ENCODE data around the gene CCNI.
"Not testable (repeated sequence)": the region's sequence is repeated elsewhere in the genome, so short reads cannot be mapped to it uniquely, and the experiment has no call there.

CCNI gene

DNA sequence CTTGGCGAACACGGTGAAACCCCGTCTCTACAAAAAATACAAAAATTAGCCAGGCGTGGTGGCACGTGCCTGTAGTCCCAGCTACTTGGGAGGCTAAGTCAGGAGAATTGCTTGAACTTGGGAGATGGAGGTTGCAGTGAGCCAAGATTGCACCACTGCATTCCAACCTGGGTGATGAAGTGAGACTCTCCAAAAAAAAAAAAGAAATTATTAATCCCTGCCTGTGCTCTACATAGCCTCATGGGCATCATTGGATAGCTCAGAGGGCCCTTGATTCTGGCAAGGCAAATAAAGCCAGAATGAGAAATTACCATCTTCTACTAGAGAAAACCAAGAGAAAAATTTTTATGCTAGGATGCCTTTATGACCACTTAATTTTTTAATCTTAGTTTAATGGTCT is 38.6 kb downstream of the CCNI start:
- not testable (repeated sequence) for H3K4me3 ChIP-seq (ENCODE audit: low read depth in 1 of 2, low read length in 2 of 2); H3K27me3 ChIP-seq (ENCODE audit: low read depth, low read length); H3K27ac ChIP-seq (ENCODE audit: low read length); H3K4me1 ChIP-seq (ENCODE audit: control insufficient read depth in 1 of 2, insufficient read depth in 2 of 2, low read length in 2 of 2); H3K9me3 ChIP-seq (ENCODE audit: control insufficient read depth in 1 of 2, low read length in 2 of 2)
- H3K36me3 ChIP-seq (ENCODE audit: control insufficient read depth in 1 of 2, insufficient read depth in 2 of 2, low read length in 2 of 2) = peaks cover 20 to 41% of the 10 kb centered on the region in 2 donors

DNA sequence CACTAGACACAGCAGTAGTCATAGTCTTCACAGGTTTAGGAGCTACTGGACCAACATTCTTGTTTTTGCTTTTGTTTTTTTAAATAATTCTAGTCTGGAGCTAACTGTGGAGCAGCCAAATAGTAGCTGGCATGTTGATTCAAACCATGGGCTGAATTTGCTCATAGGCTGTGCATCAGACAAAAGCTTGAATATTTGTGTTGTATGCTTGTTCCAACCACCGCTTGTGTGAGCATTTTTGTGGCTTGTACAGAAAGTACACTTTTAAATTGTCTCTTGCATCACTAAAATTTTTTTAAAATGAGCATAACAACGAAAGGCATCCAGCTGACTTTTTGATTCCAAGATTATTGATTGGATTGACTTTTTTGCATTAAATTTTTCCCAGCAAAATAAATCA is 39.6 kb downstream of the CCNI start:
- Histone ChIP-seq H3K27me3 (ENCODE audit: low read depth, low read length) (no peaks in the 10 kb centered on the region), H3K4me1 (ENCODE audit: control insufficient read depth in 1 of 2, insufficient read depth in 2 of 2, low read length in 2 of 2) (no peaks in the 10 kb centered on the region), H3K4me3 (ENCODE audit: low read depth in 1 of 2, low read length in 2 of 2) (no peak overlapping the region), H3K9me3 (ENCODE audit: control insufficient read depth in 1 of 2, low read length in 2 of 2) (no peaks in the 10 kb centered on the region), H3K27ac (ENCODE audit: low read length) (no peak overlapping the region), H3K36me3 (ENCODE audit: control insufficient read depth in 1 of 2, insufficient read depth in 2 of 2, low read length in 2 of 2) (peaks cover 26 to 49% of the 10 kb centered on the region in 2 donors)

DNA sequence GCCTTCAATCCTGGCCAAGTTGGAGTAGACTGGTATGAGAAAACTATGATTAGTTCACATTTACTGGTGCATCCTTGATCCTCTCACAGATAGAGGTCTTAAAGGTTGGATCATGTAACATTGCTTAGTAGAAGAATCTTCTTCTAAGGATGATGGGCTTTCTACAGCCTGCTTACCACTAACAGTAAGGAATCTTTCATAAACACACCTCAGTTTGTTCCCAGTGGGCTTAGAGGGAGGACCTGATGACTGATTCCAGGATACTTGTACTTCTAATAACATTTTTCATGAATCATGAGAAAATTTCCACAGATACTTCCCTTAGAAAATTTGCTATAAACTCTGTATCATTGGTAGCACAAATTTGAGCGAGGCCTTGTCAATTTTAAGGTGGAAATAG is 40.6 kb downstream of the CCNI start:
- Histone ChIP-seq H3K4me1 (ENCODE audit: control insufficient read depth in 1 of 2, insufficient read depth in 2 of 2, low read length in 2 of 2) (no peaks in the 10 kb centered on the region), H3K9me3 (ENCODE audit: control insufficient read depth in 1 of 2, low read length in 2 of 2) (no peaks in the 10 kb centered on the region), H3K4me3 (ENCODE audit: low read depth in 1 of 2, low read length in 2 of 2) (no peak overlapping the region), H3K27me3 (ENCODE audit: low read depth, low read length) (no peaks in the 10 kb centered on the region), H3K36me3 (ENCODE audit: control insufficient read depth in 1 of 2, insufficient read depth in 2 of 2, low read length in 2 of 2) (peaks cover 32 to 51% of the 10 kb centered on the region in 2 donors), H3K27ac (ENCODE audit: low read length) (no peak overlapping the region)

DNA sequence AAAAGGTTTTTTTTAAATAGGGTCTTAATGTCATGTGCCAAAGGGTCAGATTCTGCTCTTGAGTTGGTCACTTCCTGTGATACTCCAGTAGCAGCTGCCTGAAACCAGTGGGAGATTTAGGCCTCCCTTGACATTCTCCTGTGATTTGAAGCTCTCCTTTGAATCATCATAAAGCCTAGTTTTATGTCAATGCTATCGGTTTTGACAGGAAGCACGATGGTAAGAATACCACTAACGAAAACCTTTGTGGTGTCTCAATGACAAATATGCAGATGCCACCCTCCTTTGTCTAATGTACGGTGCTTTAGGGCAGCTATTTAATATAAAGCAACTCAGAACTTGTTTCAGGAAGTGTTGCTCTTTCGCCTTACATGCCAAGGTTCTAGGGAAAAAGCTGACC is 44.2 kb downstream of the CCNI start:
- H3K36me3 ChIP-seq (ENCODE audit: control insufficient read depth in 1 of 2, insufficient read depth in 2 of 2, low read length in 2 of 2) = peaks cover 44 to 60% of the 10 kb centered on the region in 2 donors
- no peak overlapping the region for H3K27ac ChIP-seq (ENCODE audit: low read length)
- H3K9me3 ChIP-seq (ENCODE audit: control insufficient read depth in 1 of 2, low read length in 2 of 2) = no peaks in the 10 kb centered on the region
- no peaks in the 10 kb centered on the region for H3K27me3 ChIP-seq (ENCODE audit: low read depth, low read length)
- H3K4me3 ChIP-seq (ENCODE audit: low read depth in 1 of 2, low read length in 2 of 2) = no peak overlapping the region
- H3K4me1 ChIP-seq (ENCODE audit: control insufficient read depth in 1 of 2, insufficient read depth in 2 of 2, low read length in 2 of 2) = no peaks in the 10 kb centered on the region

DNA sequence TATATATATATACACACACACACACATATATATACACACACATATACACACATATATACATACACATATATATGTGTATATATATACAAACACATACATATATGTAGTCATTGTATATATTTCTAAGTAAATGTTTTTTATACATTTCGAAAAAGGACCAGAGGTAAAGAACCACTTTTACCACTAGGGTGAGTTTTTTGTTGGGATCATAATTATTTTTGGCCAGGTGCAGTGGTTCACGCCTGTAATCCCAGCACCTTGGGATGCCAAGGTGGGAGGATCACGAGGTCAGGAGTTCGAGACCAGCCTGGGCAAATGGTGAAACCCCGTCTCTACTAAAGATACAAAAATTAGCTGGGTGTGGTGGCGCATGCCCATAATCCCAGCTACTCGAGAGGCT is 46.0 kb downstream of the CCNI start:
- H3K27me3 ChIP-seq (ENCODE audit: low read depth, low read length); H3K4me1 ChIP-seq (ENCODE audit: control insufficient read depth in 1 of 2, insufficient read depth in 2 of 2, low read length in 2 of 2); H3K9me3 ChIP-seq (ENCODE audit: control insufficient read depth in 1 of 2, low read length in 2 of 2); H3K27ac ChIP-seq (ENCODE audit: low read length); H3K4me3 ChIP-seq (ENCODE audit: low read depth in 1 of 2, low read length in 2 of 2): not testable (repeated sequence)
- peaks cover 41 to 48% of the 10 kb centered on the region in 2 donors for H3K36me3 ChIP-seq (ENCODE audit: control insufficient read depth in 1 of 2, insufficient read depth in 2 of 2, low read length in 2 of 2)

DNA sequence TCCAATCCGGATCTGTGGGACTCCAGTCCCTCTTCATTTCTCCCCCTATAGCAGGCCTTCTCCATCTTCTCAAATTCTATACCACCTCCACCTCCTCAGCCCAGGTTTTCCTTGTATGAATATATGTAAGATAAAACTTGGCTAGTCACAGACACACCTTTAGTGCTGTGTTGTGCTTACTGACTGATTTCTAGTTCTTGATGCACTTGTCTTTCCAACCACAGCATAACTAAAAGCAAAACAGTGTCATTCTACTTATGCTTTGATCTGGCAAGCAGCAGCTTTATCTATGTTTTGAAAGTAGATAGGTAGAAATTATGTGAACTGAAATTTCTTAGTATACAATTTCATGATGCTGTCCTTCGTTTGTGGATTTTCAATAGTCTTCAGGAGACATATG is 47.5 kb downstream of the CCNI start:
- Histone ChIP-seq H3K27me3 (ENCODE audit: low read depth, low read length) (no peaks in the 10 kb centered on the region), H3K36me3 (ENCODE audit: control insufficient read depth in 1 of 2, insufficient read depth in 2 of 2, low read length in 2 of 2) (peaks cover 49 to 55% of the 10 kb centered on the region in 2 donors), H3K4me1 (ENCODE audit: control insufficient read depth in 1 of 2, insufficient read depth in 2 of 2, low read length in 2 of 2) (no peaks in the 10 kb centered on the region), H3K9me3 (ENCODE audit: control insufficient read depth in 1 of 2, low read length in 2 of 2) (no peaks in the 10 kb centered on the region), H3K4me3 (ENCODE audit: low read depth in 1 of 2, low read length in 2 of 2) (no peak overlapping the region), H3K27ac (ENCODE audit: low read length) (no peak overlapping the region)

DNA sequence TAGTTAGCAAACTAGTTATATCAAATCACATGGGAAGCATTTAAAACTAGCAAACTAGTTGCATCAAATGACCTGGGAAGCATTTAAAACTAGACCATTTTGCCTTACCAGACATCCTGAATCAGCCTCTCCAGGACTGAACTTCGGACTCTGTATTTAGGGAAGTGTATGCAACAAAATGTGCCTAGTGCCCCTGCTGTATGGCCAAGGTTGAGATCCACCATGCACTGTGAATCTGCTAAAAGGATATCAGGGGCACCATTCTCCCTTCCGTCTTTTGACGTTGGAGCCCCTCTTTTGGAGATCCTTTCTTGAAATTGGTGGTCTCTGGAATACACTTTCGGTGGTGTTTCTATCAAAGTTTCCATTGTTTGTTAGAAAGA is 49.5 kb downstream of the CCNI start:
- Histone ChIP-seq H3K9me3 (ENCODE audit: control insufficient read depth in 1 of 2, low read length in 2 of 2) (no peaks in the 10 kb centered on the region), H3K36me3 (ENCODE audit: control insufficient read depth in 1 of 2, insufficient read depth in 2 of 2, low read length in 2 of 2) (peaks cover 42 to 44% of the 10 kb centered on the region in 2 donors), H3K27me3 (ENCODE audit: low read depth, low read length) (no peaks in the 10 kb centered on the region), H3K27ac (ENCODE audit: low read length) (no peak overlapping the region), H3K4me1 (ENCODE audit: control insufficient read depth in 1 of 2, insufficient read depth in 2 of 2, low read length in 2 of 2) (no peaks in the 10 kb centered on the region), H3K4me3 (ENCODE audit: low read depth in 1 of 2, low read length in 2 of 2) (no peak overlapping the region)

DNA sequence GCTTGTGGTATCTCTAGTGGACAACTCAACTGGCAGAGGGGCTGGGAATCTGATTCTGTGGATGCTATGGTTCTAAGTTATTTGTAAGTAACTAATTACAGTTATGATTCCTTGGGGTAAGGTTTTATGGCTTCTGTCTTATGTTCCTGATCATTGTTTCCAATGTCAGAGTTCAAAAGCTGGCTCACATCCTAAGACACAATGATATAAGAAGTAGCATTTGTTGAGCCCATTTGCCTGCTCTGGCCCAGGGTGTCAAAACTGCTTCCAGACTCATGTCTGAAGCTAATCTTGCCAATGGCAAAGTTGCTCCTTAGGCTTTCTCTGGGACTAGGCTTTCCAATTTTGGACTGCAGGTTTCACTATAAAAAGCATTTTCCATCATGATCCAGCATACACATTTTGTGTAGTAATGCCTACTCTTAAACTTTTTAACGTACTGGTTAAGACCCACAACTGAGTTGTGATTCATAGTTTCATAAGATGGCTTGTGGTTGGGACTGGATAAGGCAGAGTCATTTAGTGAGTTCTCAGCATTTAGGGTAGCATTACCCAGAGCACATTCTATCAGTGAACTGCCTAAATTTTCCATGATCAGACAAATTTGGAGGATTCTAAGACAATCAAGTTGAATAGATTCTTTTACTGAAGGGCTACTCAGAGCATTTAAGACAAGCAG is 50.0 kb downstream of the CCNI start:
- peaks cover 42 to 43% of the 10 kb centered on the region in 2 donors for H3K36me3 ChIP-seq (ENCODE audit: control insufficient read depth in 1 of 2, insufficient read depth in 2 of 2, low read length in 2 of 2)

DNA sequence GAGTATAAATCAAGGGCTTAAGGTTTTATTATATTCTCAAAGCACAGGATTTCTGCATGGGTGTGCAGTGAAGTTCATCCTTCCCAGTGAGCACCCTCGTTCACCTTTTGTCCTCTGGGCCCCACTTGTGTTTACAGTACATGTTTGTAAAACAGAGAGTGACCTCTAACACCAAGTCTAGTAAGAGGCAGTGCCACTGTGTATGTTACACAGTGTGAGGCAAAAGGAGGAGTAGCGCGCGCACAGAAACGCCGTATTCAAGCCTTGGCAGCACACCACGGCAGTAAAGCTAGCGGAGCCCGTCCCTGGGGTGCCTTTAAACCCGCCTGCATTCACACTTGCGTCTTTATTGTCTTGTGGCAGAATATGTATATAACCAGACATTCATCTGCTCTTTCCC is 51.9 kb downstream of the CCNI start:
- Histone ChIP-seq H3K36me3 (ENCODE audit: control insufficient read depth in 1 of 2, insufficient read depth in 2 of 2, low read length in 2 of 2) (peaks cover 46 to 52% of the 10 kb centered on the region in 2 donors), H3K27me3 (ENCODE audit: low read depth, low read length) (no peaks in the 10 kb centered on the region), H3K4me1 (ENCODE audit: control insufficient read depth in 1 of 2, insufficient read depth in 2 of 2, low read length in 2 of 2) (no peaks in the 10 kb centered on the region), H3K27ac (ENCODE audit: low read length) (no peak overlapping the region), H3K9me3 (ENCODE audit: control insufficient read depth in 1 of 2, low read length in 2 of 2) (no peaks in the 10 kb centered on the region), H3K4me3 (ENCODE audit: low read depth in 1 of 2, low read length in 2 of 2) (no peak overlapping the region)

More for the DNA sequence above, 50.0 kb downstream of the CCNI start:
- no peak overlapping the region for H3K4me3 ChIP-seq (ENCODE audit: low read depth in 1 of 2, low read length in 2 of 2)
- H3K4me1 ChIP-seq (ENCODE audit: control insufficient read depth in 1 of 2, insufficient read depth in 2 of 2, low read length in 2 of 2) = no peaks in the 10 kb centered on the region
- no peaks in the 10 kb centered on the region for H3K9me3 ChIP-seq (ENCODE audit: control insufficient read depth in 1 of 2, low read length in 2 of 2)
- H3K27me3 ChIP-seq (ENCODE audit: low read depth, low read length) = no peaks in the 10 kb centered on the region
- H3K27ac ChIP-seq (ENCODE audit: low read length) = no peak overlapping the region

DNA sequence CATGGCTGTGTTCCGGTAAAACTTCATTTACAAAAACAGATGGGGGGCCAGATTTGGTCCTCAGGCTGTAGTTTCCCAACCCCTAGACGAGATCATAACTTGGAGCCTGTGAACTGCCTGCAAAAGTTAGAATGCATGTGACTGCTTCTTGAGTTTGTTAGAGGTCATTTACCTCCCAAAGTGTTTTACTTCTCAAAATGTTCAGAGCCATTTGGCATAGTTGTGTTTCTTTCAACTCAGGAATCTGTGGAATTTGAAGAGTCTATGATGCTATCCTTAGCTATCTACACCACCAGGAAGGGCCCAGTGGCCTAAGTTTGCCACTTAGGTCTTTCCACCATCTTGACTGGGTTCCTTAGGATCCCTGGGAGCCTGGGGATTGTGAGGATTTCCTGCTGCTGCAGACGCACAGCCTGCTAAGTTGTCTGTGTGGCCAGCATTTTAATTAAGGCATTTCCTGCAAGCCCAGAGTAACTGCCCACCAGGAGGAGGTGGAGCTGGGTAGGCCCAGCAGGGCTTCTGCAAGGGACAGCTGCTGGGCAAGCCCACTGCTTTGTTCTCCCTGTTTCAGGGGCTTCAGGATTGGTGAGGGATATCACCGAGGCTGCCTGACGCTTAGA is 53.1 kb downstream of the CCNI start:
- Histone ChIP-seq H3K27me3 (ENCODE audit: low read depth, low read length) (no peaks in the 10 kb centered on the region), H3K9me3 (ENCODE audit: control insufficient read depth in 1 of 2, low read length in 2 of 2) (no peaks in the 10 kb centered on the region), H3K4me3 (ENCODE audit: low read depth in 1 of 2, low read length in 2 of 2) (no peak overlapping the region), H3K4me1 (ENCODE audit: control insufficient read depth in 1 of 2, insufficient read depth in 2 of 2, low read length in 2 of 2) (no peaks in the 10 kb centered on the region), H3K36me3 (ENCODE audit: control insufficient read depth in 1 of 2, insufficient read depth in 2 of 2, low read length in 2 of 2) (peaks cover 36 to 45% of the 10 kb centered on the region in 2 donors), H3K27ac (ENCODE audit: low read length) (no peak overlapping the region)

DNA sequence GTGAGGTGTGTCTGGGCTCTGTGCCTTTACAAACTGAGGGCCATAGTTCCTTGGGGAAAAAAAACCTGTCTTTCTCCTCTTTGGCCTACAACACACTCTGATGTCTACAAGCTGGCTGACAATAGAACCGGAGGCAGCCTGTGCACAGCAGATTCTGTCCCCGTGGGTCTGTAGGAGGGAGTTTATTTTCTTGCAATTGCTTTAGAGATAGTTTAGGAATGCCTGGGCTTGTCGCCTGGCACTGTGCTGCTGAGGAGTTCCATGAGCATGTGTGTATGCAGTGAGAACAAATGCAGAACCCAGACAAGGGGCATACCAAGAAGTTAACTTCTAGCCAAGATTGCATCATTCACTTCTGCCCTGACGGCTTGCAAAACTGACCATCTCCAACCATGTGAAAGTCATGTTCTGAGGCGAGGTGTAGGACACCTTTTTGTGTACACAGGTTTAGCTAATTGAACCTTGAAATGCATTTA is 54.1 kb downstream of the CCNI start:
- no peaks in the 10 kb centered on the region for H3K4me1 ChIP-seq (ENCODE audit: control insufficient read depth in 1 of 2, insufficient read depth in 2 of 2, low read length in 2 of 2)
- no peak overlapping the region for H3K27ac ChIP-seq (ENCODE audit: low read length)
- peaks cover 36 to 41% of the 10 kb centered on the region in 2 donors for H3K36me3 ChIP-seq (ENCODE audit: control insufficient read depth in 1 of 2, insufficient read depth in 2 of 2, low read length in 2 of 2)

DNA sequence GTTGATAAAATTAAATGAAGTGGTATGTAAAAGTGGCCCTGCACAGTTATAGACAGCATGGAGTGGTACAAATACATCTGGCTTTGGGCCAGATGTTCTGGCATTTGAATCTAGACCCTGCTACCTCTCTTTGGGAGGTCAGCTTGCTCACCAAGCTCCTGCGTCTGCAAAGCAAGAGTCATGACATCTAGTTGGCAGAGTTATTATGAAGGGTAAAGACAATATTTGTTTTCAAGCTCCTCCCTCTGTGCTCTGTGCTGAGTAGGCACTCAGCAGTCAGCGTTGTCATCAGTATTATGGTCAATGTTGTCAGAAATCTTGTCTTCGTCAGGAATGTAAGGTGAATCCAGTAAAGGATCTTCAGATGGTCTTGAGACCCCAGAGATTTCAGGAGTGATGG is 55.8 kb downstream of the CCNI start:
- H3K36me3 ChIP-seq (ENCODE audit: control insufficient read depth in 1 of 2, insufficient read depth in 2 of 2, low read length in 2 of 2) = peaks cover 47 to 49% of the 10 kb centered on the region in 2 donors
- H3K27ac ChIP-seq (ENCODE audit: low read length) = no peak overlapping the region
- no peak overlapping the region for H3K4me3 ChIP-seq (ENCODE audit: low read depth in 1 of 2, low read length in 2 of 2)
- H3K4me1 ChIP-seq (ENCODE audit: control insufficient read depth in 1 of 2, insufficient read depth in 2 of 2, low read length in 2 of 2) = no peaks in the 10 kb centered on the region
- H3K9me3 ChIP-seq (ENCODE audit: control insufficient read depth in 1 of 2, low read length in 2 of 2) = no peaks in the 10 kb centered on the region
- H3K27me3 ChIP-seq (ENCODE audit: low read depth, low read length) = no peaks in the 10 kb centered on the region

More for the DNA sequence above, 54.1 kb downstream of the CCNI start:
- H3K9me3 ChIP-seq (ENCODE audit: control insufficient read depth in 1 of 2, low read length in 2 of 2) = no peaks in the 10 kb centered on the region
- no peaks in the 10 kb centered on the region for H3K27me3 ChIP-seq (ENCODE audit: low read depth, low read length)
- H3K4me3 ChIP-seq (ENCODE audit: low read depth in 1 of 2, low read length in 2 of 2) = no peak overlapping the region
